Fibroblast of the aortic adventitia (primary cell): ENCODE results near the gene ST3GAL2. TPM values are rescaled to one million over a fixed set of nuclear protein-coding genes. Genes with fewer than 3 reads are reported as not detected.

ENCODE experiments used
- DNase-seq: peaks from one replicate; pipeline ENCODE4 v3.0.0-alpha.2; 2010; ENCODE audit warnings: low read depth
- H3K4me3 ChIP-seq: 2 replicates; pipeline ENCODE4 v1.5.1; 2011; ENCODE audit warnings: low read depth, mild to moderate bottlenecking, control low read depth, low read length, moderate library complexity
- total RNA-seq: library from RNA; depleted of rRNA; stranded (reverse); fragments of >200 nt; gene quantifications from 2 replicates; pipeline ENCODE4 v1.2.3, GENCODE V29; 2012; ENCODE audit warnings: low replicate concordance
- TF ChIP-seq, protein P1 (sequence below): IDR thresholded peaks from 2 replicates; pipeline ENCODE4 v1.5.1; 2011; ENCODE audit warnings: mild to moderate bottlenecking, low read length, control low read depth, inconsistent platforms; ENCODE audit not compliant: insufficient read depth

ST3GAL2 gene
- total RNA-seq, 1 donor, result 16.7 TPM

DNA sequence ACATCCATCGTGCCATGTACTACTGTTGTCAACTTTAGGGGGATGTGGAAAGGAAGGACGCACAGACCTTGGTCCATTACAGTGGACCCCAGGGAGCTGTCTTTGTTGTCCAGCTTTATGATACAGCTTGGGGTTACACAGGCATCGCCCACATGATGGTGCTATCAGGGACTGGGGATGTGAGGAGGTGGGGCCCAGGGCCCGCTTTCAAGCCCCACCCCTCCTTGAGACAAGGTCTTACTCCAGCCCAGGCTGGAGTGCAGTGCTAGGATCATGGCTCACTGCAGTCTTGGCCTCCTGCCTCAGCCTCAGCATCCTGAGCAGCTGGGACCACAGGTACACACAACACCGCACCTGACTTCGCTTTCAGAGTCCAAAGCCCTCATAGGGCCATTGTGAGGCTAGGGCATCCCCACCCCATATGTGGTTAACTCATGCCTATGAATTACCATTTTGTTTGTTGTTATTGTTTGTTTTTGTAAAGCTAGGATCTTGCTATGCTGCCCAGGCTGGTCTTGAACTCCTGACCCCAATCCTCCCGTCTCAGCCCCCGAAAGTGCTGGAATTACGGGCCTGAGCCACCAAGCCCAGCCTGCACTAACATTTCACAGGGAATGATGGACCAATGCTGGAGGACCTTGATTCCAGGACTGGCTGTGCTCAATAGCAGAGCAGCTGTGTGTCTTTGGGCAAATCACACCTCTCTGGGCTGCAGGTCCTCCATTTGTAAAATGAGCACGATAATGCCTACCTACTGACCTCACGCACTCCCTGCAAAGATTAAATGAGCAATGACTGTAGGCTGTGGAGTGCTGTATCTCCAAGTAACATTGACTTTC, 17.2 kb downstream of the ST3GAL2 start:
- no peak overlapping the region for H3K4me3 ChIP-seq
- TF ChIP-seq, protein P1, sequence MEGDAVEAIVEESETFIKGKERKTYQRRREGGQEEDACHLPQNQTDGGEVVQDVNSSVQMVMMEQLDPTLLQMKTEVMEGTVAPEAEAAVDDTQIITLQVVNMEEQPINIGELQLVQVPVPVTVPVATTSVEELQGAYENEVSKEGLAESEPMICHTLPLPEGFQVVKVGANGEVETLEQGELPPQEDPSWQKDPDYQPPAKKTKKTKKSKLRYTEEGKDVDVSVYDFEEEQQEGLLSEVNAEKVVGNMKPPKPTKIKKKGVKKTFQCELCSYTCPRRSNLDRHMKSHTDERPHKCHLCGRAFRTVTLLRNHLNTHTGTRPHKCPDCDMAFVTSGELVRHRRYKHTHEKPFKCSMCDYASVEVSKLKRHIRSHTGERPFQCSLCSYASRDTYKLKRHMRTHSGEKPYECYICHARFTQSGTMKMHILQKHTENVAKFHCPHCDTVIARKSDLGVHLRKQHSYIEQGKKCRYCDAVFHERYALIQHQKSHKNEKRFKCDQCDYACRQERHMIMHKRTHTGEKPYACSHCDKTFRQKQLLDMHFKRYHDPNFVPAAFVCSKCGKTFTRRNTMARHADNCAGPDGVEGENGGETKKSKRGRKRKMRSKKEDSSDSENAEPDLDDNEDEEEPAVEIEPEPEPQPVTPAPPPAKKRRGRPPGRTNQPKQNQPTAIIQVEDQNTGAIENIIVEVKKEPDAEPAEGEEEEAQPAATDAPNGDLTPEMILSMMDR, result no peak
- no peak for DNase-seq

DNA sequence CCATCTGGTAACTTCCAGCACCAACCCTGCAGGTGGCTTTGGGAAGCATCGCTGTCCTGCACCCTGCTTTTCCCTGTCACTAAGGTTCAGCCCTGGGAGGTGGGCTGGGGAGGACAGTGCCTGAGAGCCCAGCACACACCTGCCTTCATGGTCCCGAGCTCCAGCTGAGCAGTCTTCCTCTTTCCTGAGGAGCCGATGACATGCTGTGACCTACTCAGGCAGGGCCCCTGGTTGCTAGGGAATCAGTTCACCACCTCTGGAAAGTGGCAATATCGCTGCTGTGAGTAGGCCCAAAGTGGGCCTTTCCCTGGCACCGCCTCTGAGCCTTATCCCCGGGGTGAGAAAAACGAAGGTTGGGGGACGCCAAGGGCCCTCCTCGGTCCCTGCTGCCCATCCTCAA, 17.9 kb downstream of the ST3GAL2 start:
- no peak overlapping the region for H3K4me3 ChIP-seq
- DNase-seq, result no peak
- TF ChIP-seq, protein P1, result no peak

DNA sequence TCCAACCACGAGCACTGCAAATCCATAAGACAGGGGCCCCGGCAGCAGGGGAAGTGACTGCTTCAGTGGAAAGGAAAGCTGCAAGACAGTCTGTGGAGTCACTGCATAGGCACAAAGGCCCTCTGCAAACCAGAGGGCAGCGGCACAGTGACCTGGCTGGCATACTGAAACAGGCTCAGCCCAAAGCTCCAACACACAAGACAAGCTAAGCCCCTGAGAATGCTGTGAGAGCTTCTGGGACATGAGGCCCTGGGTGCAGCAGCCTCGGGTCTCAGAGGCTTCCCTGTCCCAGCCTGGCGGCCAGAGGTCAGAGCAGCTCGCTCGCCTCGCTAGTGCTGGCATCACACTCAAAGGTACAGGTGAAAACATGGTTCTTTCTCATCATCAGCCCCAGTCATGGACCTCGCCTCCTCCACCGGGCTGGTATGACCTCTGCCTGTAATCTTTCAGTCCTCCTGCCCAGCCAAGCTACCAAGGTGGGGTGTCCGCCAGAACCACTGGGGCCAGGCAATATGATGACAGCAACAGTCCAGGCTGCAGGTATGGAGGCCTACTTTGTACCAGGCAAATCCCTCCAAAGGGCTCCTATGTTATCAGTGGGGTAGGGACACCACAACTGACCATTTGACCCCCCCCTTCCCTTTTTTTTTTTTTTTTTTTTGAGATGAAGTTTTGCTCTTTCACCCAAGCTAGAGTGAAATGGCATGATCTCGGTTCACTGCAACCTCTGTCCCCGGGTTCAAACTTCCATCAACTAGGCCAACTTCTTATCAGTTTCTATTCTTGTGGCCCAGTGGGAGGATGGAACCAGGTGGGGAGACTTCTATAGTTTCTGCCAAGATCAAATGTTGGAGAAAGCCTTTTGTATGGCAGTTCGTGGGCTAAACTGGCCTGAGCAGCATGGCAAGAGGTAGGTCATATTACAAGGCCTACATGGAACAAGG, 19.2 kb downstream of the ST3GAL2 start:
- no peak overlapping the region for H3K4me3 ChIP-seq
- TF ChIP-seq, protein P1, result no peak
- DNase-seq, result no peak

DNA sequence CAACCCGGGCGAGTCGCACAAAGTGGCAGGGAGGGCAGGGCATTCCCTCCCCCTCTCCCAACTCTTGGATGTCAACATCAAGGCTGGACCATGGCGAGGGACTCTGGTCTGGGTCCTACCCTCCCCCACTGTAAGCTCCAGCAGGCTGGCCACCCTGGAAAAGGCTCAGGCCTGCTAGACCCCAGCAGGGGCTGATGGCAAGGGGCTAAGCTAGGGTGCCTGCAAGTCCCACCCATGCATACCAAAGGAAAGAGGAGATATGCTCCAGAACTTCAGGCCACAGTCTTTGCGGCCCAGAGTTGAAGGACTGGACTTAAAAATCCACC, 19.9 kb downstream of the ST3GAL2 start:
- no peak for DNase-seq
- no peak overlapping the region for H3K4me3 ChIP-seq
- TF ChIP-seq, protein P1, result no peak

DNA sequence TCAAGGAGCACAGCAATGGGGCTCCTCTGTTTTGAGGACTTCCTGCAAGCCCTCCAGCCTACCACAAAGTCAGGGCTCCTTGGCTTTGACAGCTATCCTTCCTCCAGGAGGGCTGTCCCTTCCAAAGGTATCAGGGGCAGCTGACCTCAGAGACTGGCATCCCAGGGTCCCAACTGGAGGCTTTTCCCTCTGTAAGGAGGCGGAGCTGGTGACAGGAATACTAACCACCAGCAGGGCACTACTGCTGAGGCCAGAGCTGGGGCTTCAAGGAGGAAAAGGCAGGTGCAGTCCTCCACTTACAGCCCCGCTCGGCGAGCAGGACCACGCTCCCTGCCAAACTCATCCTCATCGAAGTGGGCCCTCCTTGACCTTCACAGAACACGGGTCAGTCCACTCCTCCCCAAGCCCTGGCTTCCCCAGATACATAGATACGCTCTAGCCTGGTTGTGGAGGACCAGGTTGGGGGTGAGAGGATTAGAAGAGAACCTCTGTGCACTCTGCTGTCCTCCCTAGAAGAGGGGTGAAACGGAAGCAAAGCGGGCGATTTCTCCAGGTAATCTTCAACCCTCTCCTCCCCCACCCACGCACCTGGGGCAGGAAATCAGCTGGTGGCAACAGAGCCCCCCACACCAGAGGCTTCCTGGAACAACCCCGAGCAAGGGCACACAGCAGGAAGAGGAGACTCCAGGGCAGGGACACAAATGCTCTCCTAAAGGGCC, 20.5 kb downstream of the ST3GAL2 start:
- H3K4me3 ChIP-seq, result no peak overlapping the region
- TF ChIP-seq, protein P1, result no peak
- no peak for DNase-seq

DNA sequence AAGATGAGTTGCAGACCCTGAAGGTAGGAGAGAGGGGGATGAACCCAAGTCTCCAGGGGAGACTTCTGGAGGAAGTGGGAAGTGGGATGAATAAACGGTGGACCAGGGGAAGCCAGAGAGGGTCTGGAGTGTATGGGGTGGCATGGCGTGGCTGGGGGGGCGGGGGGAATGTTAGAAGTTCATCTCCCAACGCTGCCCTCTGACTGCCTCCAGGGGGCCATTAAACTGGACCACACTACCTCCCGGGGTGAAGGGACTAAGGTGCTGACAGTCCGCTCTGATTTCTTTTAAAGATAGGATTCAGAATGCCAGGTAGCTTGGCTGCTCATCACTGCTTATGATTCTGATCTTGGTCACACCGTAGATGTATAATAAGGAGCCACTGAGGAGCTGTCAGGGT, 21.2 kb downstream of the ST3GAL2 start:
- no peak for DNase-seq
- TF ChIP-seq, protein P1, result no peak
- no peak overlapping the region for H3K4me3 ChIP-seq
